WTC11 (cell line): ENCODE measurements around the gene PREX1. TPM values are rescaled to one million over a fixed set of nuclear protein-coding genes. Genes with fewer than 3 reads are reported as not detected.

Source experiments
- ATAC-seq: fragments of 200-7000 bp; cut with Tn5 transposase; 2 replicates; pipeline ENCODE4 v1.10.0; 2021; ENCODE audit warnings: mild to moderate bottlenecking, moderate library complexity
- CTCF ChIA-PET: fragments of 300-600 bp; sonication (Branson Sonifier 250); formaldehyde crosslinking; loops from one replicate; lab custom pipeline; 2021; ENCODE audit warnings: antibody characterized with exemption; lab: Charles Lee
- POLR2A ChIA-PET: fragments of 350-600 bp; sonication (Branson Sonifier 250); formaldehyde crosslinking; loops from one replicate; lab custom pipeline; 2021; ENCODE audit warnings: antibody characterized with exemption; lab: Charles Lee
- DNase-seq: peaks from one replicate; pipeline ENCODE4 v3.0.0; 2021; ENCODE audit warnings: low spot score
- H3K27ac Mint-ChIP-seq: 2 replicates; pipeline ENCODE4 v1.8.0; 2021; ENCODE audit warnings: mixed read lengths
- H3K27me3 Mint-ChIP-seq: 2 replicates; pipeline ENCODE4 v1.8.0; 2021; ENCODE audit warnings: low read depth, mild to moderate bottlenecking, moderate library complexity, mixed read lengths
- H3K36me3 Mint-ChIP-seq: 2 replicates; pipeline ENCODE4 v1.8.0; 2021; ENCODE audit warnings: mixed read lengths
- H3K4me1 Mint-ChIP-seq: 2 replicates; pipeline ENCODE4 v1.8.0; 2022; ENCODE audit warnings: mixed read lengths
- H3K4me3 Mint-ChIP-seq: 2 replicates; pipeline ENCODE4 v1.8.0; 2021; ENCODE audit warnings: mild to moderate bottlenecking, moderate library complexity, mixed read lengths
- H3K9me3 Mint-ChIP-seq: 2 replicates; pipeline ENCODE4 v1.8.0; 2021; ENCODE audit warnings: mixed read lengths
- E2F1 ChIP-seq: sonication (generic); formaldehyde crosslinking; IDR thresholded peaks from 2 replicates; pipeline ENCODE4 v1.8.0; 2022; ENCODE audit warnings: mild to moderate bottlenecking, missing genetic modification reagents
- EMX1 ChIP-seq: fragments of 250-450 bp; sonication (Bioruptor Pico); IDR thresholded peaks from 2 replicates; pipeline ENCODE4 v1.8.0; 2021; ENCODE audit warnings: mild to moderate bottlenecking
- FOXJ3 ChIP-seq: sonication (generic); formaldehyde crosslinking; IDR thresholded peaks from 2 replicates; pipeline ENCODE4 v1.9.0; 2021; ENCODE audit warnings: missing genetic modification reagents, mild to moderate bottlenecking, borderline replicate concordance
- GABPB1 ChIP-seq: sonication (generic); formaldehyde crosslinking; IDR thresholded peaks from 2 replicates; pipeline ENCODE4 v1.8.1; 2023; ENCODE audit warnings: mild to moderate bottlenecking, missing genetic modification reagents
- JUN ChIP-seq: sonication (generic); formaldehyde crosslinking; IDR thresholded peaks from 2 replicates; pipeline ENCODE4 v1.8.0; 2023; ENCODE audit warnings: mild to moderate bottlenecking, missing genetic modification reagents
- NFYB ChIP-seq: sonication (generic); formaldehyde crosslinking; conservative IDR thresholded peaks from 2 replicates; pipeline ENCODE4 v1.8.0; 2022; ENCODE audit warnings: low read depth, missing genetic modification reagents
- PREB ChIP-seq: sonication (generic); formaldehyde crosslinking; IDR thresholded peaks from 2 replicates; pipeline ENCODE4 v1.8.1; 2022; ENCODE audit warnings: mild to moderate bottlenecking, missing genetic modification reagents, moderate library complexity, borderline replicate concordance
- SMAD3 ChIP-seq: sonication (generic); formaldehyde crosslinking; IDR thresholded peaks from 2 replicates; pipeline ENCODE4 v1.8.0; 2022; ENCODE audit warnings: missing genetic modification reagents, mild to moderate bottlenecking, borderline replicate concordance
- TEAD4 ChIP-seq: sonication (generic); formaldehyde crosslinking; IDR thresholded peaks from 2 replicates; pipeline ENCODE4 v1.8.0; 2022; ENCODE audit warnings: mild to moderate bottlenecking, missing genetic modification reagents
- ZNF263 ChIP-seq: sonication (generic); formaldehyde crosslinking; IDR thresholded peaks from 2 replicates; pipeline ENCODE4 v1.8.1; 2022; ENCODE audit warnings: low read depth, mild to moderate bottlenecking, moderate library complexity, missing genetic modification reagents
- ZSCAN18 ChIP-seq: fragments of 250-450 bp; sonication (Bioruptor Pico); IDR thresholded peaks from 2 replicates; pipeline ENCODE4 v2.1.2; 2022; ENCODE audit warnings: mild to moderate bottlenecking, moderate library complexity
- total RNA-seq: library from RNA; stranded (reverse); gene quantifications from 3 replicates; pipeline ENCODE4 v1.2.3, GENCODE V29; 2021
- TF ChIP-seq, protein P1 (sequence below): sonication (generic); formaldehyde crosslinking; IDR thresholded peaks from 2 replicates; pipeline ENCODE4 v1.8.1; 2022; ENCODE audit warnings: low read depth, mild to moderate bottlenecking, moderate library complexity, missing genetic modification reagents, borderline replicate concordance
- TF ChIP-seq, protein P2 (sequence below): sonication (generic); formaldehyde crosslinking; conservative IDR thresholded peaks from 2 replicates; pipeline ENCODE4 v1.8.1; 2023; ENCODE audit warnings: mild to moderate bottlenecking, low read depth, missing genetic modification reagents, moderate library complexity
- TF ChIP-seq, protein P3 (sequence below): sonication (generic); formaldehyde crosslinking; IDR thresholded peaks from 2 replicates; pipeline ENCODE4 v1.8.0; 2022; ENCODE audit warnings: missing genetic modification reagents

Gene PREX1
- total RNA-seq, 1 experiment from 2014 or later, result 17.3 TPM

GRCh38 chr20:48813930-48814546 is 13.8 kb downstream of the PREX1 start (continued):
- TF ChIP-seq E2F1 (CRISPR knock-in tag) (no peak), FOXJ3 (CRISPR knock-in tag) (no peak)

DNA sequence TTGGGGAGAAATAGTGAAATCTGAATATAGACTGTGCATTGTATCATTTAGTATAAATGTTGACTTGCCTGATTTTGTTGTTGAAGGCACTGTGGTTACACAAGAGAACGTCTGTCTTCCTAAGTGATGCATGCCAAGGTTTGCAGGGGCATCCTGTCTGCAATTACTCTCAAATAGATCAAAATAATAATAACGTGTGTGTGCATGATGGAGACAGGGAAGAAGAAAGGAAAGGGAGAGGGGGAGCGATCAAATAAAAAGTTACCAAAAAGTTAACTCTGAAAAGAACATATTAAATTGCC is 14.4 kb downstream of the PREX1 start:
- POLR2A ChIA-PET, result no interaction called here
- CTCF ChIA-PET, result interaction anchor here (1.2 kb wide), 1 partner anchor 156 kb away, joined by 6 read pairs; no protein-coding TSS in a partner anchor
- no peaks in the 10 kb centered on the region for H3K36me3 Mint-ChIP-seq

GRCh38 chr20:48812600-48813445 is 15.0 kb downstream of the PREX1 start:
- no peaks in the 10 kb centered on the region for H3K9me3 Mint-ChIP-seq
- no peak for ATAC-seq
- H3K36me3 Mint-ChIP-seq, result no peaks in the 10 kb centered on the region
- no peaks in the 10 kb centered on the region for H3K27me3 Mint-ChIP-seq
- no peak for DNase-seq
- ChIA-PET POLR2A (no interaction called here), CTCF (interaction anchor here (1.0 to 1.2 kb wide), 2 partner anchors 13 to 155 kb away, joined by 4 to 6 read pairs; no protein-coding TSS in a partner anchor)
- H3K4me1 Mint-ChIP-seq, result peaks cover 3% of the 10 kb centered on the region; the same call in 1 of the 2 replicates
- no peak overlapping the region for H3K27ac Mint-ChIP-seq
- H3K4me3 Mint-ChIP-seq, result no peak overlapping the region
- no peak for TF ChIP-seq JUN (CRISPR knock-in tag)
- no peak for TF ChIP-seq NFYB
- no peak for TF ChIP-seq ZNF263 (CRISPR knock-in tag)
- TF ChIP-seq EMX1 (CRISPR knock-in tag), result no peak
- TF ChIP-seq ZSCAN18 (CRISPR knock-in tag), result no peak
- TF ChIP-seq GABPB1 (CRISPR knock-in tag), result no peak
- TF ChIP-seq PREB (CRISPR knock-in tag), result no peak
- no peak for TF ChIP-seq TEAD4
- TF ChIP-seq, protein P1, sequence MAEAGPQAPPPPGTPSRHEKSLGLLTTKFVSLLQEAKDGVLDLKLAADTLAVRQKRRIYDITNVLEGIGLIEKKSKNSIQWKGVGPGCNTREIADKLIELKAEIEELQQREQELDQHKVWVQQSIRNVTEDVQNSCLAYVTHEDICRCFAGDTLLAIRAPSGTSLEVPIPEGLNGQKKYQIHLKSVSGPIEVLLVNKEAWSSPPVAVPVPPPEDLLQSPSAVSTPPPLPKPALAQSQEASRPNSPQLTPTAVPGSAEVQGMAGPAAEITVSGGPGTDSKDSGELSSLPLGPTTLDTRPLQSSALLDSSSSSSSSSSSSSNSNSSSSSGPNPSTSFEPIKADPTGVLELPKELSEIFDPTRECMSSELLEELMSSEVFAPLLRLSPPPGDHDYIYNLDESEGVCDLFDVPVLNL (CRISPR knock-in tag), result no peak

More for the DNA sequence above, 14.4 kb downstream of the PREX1 start:
- Mint-ChIP-seq H3K4me3 (no peak overlapping the region), H3K27me3 (no peaks in the 10 kb centered on the region), H3K27ac (no peak overlapping the region), H3K9me3 (no peaks in the 10 kb centered on the region), H3K4me1 (peaks cover 7% of the 10 kb centered on the region)
- DNase-seq, result no peak
- ATAC-seq, result no peak
- TF ChIP-seq, protein P2, sequence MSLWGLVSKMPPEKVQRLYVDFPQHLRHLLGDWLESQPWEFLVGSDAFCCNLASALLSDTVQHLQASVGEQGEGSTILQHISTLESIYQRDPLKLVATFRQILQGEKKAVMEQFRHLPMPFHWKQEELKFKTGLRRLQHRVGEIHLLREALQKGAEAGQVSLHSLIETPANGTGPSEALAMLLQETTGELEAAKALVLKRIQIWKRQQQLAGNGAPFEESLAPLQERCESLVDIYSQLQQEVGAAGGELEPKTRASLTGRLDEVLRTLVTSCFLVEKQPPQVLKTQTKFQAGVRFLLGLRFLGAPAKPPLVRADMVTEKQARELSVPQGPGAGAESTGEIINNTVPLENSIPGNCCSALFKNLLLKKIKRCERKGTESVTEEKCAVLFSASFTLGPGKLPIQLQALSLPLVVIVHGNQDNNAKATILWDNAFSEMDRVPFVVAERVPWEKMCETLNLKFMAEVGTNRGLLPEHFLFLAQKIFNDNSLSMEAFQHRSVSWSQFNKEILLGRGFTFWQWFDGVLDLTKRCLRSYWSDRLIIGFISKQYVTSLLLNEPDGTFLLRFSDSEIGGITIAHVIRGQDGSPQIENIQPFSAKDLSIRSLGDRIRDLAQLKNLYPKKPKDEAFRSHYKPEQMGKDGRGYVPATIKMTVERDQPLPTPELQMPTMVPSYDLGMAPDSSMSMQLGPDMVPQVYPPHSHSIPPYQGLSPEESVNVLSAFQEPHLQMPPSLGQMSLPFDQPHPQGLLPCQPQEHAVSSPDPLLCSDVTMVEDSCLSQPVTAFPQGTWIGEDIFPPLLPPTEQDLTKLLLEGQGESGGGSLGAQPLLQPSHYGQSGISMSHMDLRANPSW (CRISPR knock-in tag), result no peak
- TF ChIP-seq, protein P3, sequence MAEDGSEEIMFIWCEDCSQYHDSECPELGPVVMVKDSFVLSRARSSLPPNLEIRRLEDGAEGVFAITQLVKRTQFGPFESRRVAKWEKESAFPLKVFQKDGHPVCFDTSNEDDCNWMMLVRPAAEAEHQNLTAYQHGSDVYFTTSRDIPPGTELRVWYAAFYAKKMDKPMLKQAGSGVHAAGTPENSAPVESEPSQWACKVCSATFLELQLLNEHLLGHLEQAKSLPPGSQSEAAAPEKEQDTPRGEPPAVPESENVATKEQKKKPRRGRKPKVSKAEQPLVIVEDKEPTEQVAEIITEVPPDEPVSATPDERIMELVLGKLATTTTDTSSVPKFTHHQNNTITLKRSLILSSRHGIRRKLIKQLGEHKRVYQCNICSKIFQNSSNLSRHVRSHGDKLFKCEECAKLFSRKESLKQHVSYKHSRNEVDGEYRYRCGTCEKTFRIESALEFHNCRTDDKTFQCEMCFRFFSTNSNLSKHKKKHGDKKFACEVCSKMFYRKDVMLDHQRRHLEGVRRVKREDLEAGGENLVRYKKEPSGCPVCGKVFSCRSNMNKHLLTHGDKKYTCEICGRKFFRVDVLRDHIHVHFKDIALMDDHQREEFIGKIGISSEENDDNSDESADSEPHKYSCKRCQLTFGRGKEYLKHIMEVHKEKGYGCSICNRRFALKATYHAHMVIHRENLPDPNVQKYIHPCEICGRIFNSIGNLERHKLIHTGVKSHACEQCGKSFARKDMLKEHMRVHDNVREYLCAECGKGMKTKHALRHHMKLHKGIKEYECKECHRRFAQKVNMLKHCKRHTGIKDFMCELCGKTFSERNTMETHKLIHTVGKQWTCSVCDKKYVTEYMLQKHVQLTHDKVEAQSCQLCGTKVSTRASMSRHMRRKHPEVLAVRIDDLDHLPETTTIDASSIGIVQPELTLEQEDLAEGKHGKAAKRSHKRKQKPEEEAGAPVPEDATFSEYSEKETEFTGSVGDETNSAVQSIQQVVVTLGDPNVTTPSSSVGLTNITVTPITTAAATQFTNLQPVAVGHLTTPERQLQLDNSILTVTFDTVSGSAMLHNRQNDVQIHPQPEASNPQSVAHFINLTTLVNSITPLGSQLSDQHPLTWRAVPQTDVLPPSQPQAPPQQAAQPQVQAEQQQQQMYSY (CRISPR knock-in tag), result no peak
- no peak for TF ChIP-seq SMAD3 (CRISPR knock-in tag)
